GM03348 (cell line): ENCODE results near the gene FAS.
A peak's percentile ranks its signal among the peaks of the same experiment; 100 is the strongest.

Experiments used
- DNase-seq: peaks from one replicate; pipeline ENCODE4 v3.0.0; 2012; ENCODE audit warnings: low spot score

Gene FAS

DNA sequence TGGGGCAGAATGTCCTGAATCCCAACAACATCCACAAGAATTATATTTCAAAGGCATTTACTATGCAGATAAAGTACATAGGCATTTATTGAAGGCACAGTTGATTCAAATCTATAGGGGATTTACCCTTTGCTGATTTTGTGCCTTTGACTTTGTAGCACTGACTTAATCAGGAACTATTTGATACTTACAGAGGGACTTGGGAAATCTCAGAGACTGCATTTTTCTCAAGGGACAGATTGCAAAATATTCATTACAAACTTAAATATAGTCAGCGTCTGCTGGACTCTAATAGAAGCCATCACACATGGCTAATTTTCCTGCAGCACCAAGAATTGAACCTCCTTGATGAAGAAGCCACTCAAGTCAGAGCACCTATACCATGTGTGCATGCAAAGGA is 44.9 kb downstream of the FAS start:
- DNase-seq, result no peak

DNA sequence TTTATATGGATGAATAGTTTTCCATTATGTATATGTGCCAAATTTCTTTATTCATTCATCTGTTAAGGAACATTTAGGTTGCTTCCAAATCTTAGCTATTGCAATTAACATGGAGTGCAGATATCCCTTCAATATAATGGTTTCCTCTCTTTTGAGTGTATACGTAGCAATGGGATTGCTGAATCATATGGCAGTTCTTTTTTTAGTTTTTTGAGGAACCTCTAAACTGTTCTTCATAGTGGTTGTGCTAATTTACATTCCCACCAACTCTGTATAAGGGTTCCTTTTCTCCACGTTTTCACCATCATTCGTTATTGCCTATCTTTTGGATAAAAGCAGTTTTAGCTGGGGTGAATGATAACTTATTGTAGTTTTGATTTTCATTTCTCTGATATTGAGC is 46.5 kb downstream of the FAS start:
- DNase-seq, result no peak

DNA sequence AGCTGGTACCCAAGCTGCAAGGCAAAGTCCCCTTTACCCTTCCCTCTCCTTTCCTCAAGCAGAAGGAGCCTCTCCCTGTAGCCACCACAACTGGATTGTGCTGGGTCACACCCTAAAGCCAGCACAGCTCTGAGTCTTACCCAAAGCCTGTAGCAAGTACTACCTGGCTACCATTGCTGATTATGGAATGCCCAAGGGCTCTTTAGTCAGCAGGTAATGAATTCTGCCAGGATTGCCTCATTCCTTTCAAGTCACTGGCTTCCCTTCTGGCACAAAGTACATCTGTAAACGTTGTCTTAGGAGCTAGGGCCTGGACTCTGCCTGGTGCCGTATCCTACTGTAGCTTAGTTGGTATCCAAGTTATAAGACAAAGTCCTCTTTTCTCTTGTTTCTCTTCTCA is 52.0 kb downstream of the FAS start:
- no peak for DNase-seq

DNA sequence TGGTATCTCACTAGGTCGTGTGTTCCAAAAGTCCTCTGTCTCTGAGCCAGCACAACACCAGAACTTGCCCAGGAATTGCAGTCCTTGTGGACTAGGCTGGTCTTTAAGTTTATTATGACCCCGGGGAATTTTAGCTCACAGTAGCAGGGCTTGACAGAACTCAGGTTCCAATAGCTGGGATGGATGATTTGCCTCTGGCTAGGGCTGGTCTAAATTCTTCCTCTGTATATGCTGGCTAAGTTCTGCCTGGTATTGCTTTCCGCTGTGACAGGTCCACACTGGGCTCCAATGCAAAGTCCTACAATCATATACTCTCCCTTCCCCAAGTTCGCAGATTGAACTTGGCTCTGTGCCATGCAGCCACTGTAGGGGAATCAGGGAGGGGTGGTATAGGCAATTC is 52.5 kb downstream of the FAS start:
- DNase-seq, result no peak

DNA sequence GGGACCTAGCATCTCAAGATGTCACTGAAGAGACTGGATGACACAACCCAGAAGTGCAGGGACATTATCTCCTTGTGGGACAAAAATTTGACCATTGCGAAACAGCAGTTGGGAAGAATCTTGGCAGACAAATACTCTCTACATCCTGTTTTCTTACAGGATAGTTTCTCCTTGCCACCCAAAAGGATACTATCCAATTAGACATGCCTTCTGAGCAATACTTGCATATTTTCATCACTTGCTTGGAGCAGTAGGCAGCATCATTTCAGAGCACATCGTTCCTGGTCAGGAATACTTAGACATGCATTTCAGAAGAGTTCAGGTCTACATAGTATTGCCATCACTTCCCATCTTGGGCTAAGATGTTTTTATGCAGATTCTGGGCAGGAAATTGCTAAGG is 56.8 kb downstream of the FAS start:
- peak; percentile 39 for DNase-seq

DNA sequence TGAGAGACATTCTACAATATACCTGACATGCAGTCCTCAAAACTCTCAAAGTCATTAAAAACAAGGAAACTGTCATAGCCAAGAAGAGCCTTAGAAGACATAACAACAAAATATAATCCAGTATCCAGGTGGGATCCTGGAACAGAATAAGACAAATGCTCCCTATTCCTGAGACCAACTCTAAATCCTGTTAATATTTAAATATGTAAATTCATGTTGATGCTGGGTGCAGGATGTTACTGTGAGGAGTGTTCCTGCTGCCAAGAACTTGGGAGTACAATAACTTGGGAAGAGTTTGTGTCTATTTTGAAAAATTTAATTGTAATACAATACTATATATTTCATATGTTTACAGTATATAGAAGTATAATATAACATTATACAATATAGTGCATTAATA is 61.0 kb downstream of the FAS start:
- no peak for DNase-seq

DNA sequence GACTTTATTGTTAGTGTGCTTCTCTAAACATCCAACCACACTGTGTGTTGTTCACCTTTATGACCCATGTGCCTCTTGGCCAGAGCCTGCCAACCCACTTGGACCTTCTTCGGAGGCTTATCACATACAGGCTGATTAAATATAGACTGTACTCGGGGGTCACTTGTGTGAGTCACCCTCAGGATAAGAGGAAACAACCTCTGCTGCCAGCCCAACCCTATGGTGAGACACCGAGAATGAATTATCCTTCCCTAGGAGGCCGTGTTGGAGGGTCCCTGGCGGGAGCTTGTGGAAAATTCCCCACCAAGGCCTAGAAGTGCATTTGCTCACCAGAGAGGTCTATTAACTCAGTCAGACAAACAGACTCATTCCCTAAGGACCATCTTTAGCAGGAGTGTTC is 63.0 kb downstream of the FAS start:
- DNase-seq, result no peak

DNA sequence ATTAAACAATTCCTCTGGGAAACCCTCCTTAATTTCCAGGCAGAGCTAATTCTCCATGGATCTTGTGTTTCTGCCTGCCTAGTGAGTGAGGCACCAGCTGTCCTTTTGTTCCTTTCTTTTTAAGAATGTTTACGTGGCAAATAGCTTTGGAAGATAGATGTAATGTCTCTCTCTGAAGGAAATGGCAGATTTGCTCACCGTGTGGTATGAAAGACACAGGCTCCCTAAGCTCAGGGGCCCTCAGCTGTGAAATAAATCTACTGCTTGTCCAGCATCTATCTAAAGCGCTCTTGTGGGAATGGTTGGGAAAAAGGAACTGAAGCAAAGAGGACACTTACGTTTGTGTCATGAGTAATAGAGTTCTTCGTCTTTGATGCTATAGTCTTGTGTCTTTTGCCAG is 64.6 kb downstream of the FAS start:
- no peak for DNase-seq

DNA sequence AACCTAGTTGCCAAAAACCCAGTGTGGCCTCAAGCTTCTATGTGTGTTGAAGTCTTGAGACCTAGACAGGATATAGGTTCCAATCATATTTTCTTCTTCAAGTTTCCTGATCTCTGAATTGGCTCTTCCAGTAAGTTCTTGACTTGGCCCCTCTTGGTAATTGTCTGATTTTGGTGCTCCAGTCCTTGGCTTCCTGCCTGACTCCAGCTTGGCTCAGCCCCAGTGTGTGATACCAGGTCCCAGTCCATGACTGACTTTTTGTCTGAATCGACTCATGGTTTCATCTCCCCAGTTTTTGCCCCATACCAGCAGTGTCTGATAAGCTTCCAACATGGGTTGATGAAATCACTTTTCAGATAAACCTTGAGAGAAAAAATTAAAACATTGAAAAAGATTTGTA is 72.3 kb downstream of the FAS start:
- no peak for DNase-seq

DNA sequence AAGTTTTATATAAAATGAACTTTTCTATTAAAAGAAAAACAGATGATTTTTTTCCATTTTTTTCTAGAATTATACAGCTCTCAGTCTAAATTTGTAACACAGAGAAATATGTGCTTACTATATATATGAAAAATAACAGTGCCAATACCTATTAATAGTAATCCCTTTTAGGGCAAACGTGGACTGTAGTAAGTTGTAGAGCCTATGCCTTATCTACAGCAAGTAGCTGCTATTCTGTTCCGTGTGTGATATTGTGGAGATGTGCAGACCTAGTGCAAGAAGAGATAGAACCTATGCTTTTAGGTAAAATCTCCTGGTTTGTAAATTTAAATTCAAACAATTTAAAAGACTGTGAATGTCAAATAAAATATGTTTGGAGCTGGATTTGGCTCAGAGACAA is 72.9 kb downstream of the FAS start:
- no peak for DNase-seq

DNA sequence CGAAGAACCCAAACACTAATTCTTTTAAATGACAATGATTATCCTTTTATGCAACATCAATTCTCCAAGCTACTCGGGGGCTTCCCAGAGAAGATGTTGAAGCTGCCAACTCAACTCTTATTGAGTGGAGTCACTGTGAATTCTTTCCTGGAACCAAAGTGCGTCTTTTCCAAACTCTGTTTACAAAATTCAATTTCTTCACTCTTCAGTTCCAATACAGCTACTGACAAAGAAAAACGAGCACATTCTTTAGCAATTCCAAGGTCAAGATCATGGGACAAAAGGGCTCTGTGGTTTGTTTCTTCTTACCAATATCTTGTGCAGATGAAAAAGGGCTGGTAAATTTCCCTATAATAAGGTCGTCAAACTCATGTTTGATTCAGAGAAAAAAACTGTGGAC is 74.2 kb downstream of the FAS start:
- no peak for DNase-seq
